Measurements from ENCODE around the gene NTRK2.

DNA sequence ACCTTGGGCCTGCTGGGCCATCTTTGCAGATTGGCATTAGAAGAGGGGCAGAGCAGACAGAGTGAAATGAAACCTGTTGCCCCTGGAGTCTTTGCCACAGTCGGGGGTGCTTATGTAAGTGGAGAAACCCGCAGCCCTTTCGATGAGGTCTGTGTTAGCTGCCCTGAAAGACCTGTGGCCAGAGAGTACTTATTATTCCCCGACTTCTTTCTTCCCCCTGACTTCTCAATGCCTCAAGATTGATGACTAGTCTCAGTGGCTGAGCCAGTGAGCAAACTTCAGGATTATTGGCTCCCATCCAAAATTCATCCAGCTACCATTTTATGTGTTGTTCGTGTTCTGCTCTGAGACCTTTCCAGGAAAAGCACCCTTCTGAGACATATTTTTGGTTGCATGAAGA lies 7.6 kb downstream of the NTRK2 start:
- TF ChIP-seq CTCF (optimal IDR thresholded peaks at IDR 0.05 in 1 of 3, IDR thresholded peaks at IDR 0.05 in 1 of 3, conservative IDR thresholded peaks at IDR 0.05 in 1 of 3; ENCODE audit: extremely low read depth in 1 of 3, insufficient read depth in 2 of 3, low read length in 3 of 3): no peak
- TF ChIP-seq EZH2 (IDR thresholded peaks at IDR 0.05; ENCODE audit: low read length): no peak
